Hepatocyte (in vitro differentiated cells): ENCODE results near the gene CD34.

Experiments used
- CTCF ChIP-seq: fragments of 200-600 bp; sonication (generic); IDR thresholded peaks from 2 replicates; pipeline ENCODE4 v1.5.1; 2016; ENCODE audit warnings: antibody characterized with exemption, mild to moderate bottlenecking; ENCODE audit not compliant: poor library complexity
- EZH2 ChIP-seq: fragments of 200-600 bp; sonication (generic); IDR thresholded peaks from 2 replicates; pipeline ENCODE4 v1.6.1; 2016; ENCODE audit warnings: antibody characterized with exemption, mild to moderate bottlenecking, borderline replicate concordance

- TF ChIP-seq CTCF (no peak), EZH2 (no peak)
Measured at GRCh38 chr1:207918011-207918410, 7.1 kb upstream of the CD34 start.
